ENCODE data around the gene HS6ST2. TPM values are rescaled to one million over a fixed set of nuclear protein-coding genes. Genes with fewer than 3 reads are reported as not detected.

HS6ST2 gene
- total RNA-seq, 1 donor from 2014 or later = not detected

DNA sequence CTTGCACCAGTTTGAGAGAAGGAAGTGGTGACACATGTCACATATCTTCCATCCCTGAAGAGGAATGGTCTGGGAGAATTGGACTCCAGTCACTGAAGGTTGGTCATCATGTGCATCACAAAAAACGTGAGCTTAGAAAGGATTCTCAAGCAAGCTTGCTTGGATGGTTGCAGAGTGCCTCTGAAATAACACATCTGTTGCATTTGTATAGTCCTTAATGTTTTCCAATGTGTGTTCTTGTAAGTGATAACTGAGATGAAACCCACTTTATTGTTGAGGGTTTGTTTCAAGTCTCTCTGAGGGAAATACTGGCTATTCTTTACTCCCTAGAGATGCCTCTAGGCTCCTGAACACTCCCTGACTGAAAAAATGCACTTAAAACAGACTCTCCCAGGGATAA is 285.1 kb downstream of the HS6ST2 start:
- H3K4me1 ChIP-seq = no peaks in the 10 kb centered on the region
- no peak for DNase-seq (ENCODE audit: low spot score in 2 of 2)
- TF ChIP-seq, protein P1, sequence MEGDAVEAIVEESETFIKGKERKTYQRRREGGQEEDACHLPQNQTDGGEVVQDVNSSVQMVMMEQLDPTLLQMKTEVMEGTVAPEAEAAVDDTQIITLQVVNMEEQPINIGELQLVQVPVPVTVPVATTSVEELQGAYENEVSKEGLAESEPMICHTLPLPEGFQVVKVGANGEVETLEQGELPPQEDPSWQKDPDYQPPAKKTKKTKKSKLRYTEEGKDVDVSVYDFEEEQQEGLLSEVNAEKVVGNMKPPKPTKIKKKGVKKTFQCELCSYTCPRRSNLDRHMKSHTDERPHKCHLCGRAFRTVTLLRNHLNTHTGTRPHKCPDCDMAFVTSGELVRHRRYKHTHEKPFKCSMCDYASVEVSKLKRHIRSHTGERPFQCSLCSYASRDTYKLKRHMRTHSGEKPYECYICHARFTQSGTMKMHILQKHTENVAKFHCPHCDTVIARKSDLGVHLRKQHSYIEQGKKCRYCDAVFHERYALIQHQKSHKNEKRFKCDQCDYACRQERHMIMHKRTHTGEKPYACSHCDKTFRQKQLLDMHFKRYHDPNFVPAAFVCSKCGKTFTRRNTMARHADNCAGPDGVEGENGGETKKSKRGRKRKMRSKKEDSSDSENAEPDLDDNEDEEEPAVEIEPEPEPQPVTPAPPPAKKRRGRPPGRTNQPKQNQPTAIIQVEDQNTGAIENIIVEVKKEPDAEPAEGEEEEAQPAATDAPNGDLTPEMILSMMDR (IDR thresholded peaks at IDR 0.05) = no peak
- no peak overlapping the region for H3K4me3 ChIP-seq
- H3K36me3 ChIP-seq = no peaks in the 10 kb centered on the region
- no peaks in the 10 kb centered on the region for H3K27me3 ChIP-seq
- H3K27ac ChIP-seq = no peak overlapping the region
- H3K9me3 ChIP-seq = no peaks in the 10 kb centered on the region
- intact Hi-C loops (cut with DNase I) = no loop called here

DNA sequence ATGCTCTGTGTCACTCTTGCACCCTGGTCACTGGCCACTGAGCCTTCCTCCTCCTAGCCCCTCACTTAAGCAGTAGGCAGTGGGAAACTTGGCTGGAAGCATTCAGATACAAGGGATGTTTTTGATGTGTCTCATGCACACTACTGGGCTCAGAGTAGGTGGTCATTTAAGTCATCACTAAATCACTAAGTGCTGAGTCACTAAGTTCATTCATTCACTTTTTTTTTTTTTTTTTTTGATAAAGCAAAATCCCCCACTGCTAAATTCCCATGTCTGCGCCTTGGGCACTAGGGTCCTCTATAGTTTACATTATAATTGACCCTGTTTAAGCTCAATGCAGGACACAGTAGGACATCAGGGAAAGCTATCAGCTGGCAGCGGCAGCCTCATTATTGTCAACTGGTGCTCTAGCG is 287.2 kb downstream of the HS6ST2 start:
- Histone ChIP-seq H3K4me1 (no peaks in the 10 kb centered on the region), H3K4me3 (no peak overlapping the region), H3K27ac (no peak overlapping the region), H3K36me3 (no peaks in the 10 kb centered on the region), H3K27me3 (no peaks in the 10 kb centered on the region), H3K9me3 (no peaks in the 10 kb centered on the region)
- intact Hi-C loops (cut with DNase I) = no loop called here
- TF ChIP-seq, protein P1 (IDR thresholded peaks at IDR 0.05) = no peak
- DNase-seq (ENCODE audit: low spot score in 2 of 2) = no peak

DNA sequence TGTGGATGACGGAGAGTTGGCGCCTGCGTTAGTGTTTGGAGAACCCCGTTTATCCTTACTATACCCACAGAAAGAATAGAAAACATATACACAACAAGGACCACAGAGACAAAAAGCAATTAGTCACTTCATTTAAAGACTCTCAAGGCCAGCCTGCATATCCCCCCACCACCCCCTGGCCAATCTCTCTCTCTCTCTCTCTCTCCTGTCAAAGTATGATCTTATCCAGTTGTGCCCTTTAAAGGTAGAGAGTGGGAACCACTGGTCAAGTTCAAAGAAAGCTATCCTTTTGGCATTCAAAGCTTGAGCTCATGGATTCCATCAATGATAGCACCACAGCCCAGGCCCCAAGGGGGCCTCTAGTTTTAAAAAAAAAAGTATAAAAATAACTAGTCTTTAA is 289.3 kb downstream of the HS6ST2 start:
- DNase-seq (ENCODE audit: low spot score in 2 of 2) = no peak
- Histone ChIP-seq H3K4me1 (no peaks in the 10 kb centered on the region), H3K36me3 (no peaks in the 10 kb centered on the region), H3K4me3 (no peak overlapping the region), H3K27me3 (no peaks in the 10 kb centered on the region), H3K9me3 (no peaks in the 10 kb centered on the region), H3K27ac (no peak overlapping the region)
- intact Hi-C loops (cut with DNase I) = no loop called here
- TF ChIP-seq, protein P1 (IDR thresholded peaks at IDR 0.05) = no peak

DNA sequence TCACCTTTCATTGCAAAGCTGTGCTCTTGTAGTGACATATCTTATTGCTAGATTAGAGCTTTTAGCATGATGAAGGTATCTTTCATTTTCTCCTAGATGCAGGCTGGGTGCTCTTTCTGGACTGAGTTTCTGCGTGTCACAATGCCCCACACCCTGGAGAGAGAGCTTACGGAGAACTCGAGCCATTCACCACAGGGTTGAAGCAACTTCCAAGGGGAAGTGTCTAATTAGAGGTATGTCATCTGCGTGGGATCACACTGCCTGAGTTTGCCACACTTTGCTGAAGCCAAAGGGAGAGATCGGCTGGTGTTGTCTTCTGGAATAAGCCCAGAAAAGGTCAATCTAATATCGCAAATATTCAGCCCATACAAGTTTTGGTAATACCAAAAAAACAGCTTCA is 290.3 kb downstream of the HS6ST2 start:
- Histone ChIP-seq H3K9me3 (no peaks in the 10 kb centered on the region), H3K27ac (no peak overlapping the region), H3K27me3 (no peaks in the 10 kb centered on the region), H3K4me1 (no peaks in the 10 kb centered on the region), H3K4me3 (no peak overlapping the region), H3K36me3 (no peaks in the 10 kb centered on the region)
- TF ChIP-seq, protein P1 (IDR thresholded peaks at IDR 0.05) = no peak
- no peak for DNase-seq (ENCODE audit: low spot score in 2 of 2)
- intact Hi-C loops (cut with DNase I) = no loop called here

DNA sequence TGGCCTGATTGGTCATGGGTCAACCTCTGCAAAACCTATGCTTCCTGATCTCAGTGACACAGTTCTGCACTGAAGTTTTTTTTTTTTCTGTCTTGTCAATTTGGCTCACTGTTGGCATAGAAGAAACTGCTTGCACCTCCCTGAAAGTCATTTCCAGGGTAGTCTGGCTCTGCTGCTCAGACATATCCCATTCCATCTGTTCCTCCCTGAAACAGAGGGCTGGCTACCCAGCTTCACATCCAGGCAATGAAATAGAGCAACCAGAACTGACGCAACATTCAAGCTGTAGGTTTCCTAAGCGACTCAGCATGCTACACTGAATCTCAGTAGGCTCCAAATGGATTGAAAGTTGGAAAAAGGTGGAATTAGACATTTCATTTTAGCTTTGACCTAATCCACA is 292.8 kb downstream of the HS6ST2 start:
- Histone ChIP-seq H3K4me3 (no peak overlapping the region), H3K36me3 (no peaks in the 10 kb centered on the region), H3K9me3 (no peaks in the 10 kb centered on the region), H3K27me3 (no peaks in the 10 kb centered on the region), H3K4me1 (no peaks in the 10 kb centered on the region), H3K27ac (no peak overlapping the region)
- TF ChIP-seq, protein P1 (IDR thresholded peaks at IDR 0.05) = no peak
- DNase-seq (ENCODE audit: low spot score in 2 of 2) = no peak
- intact Hi-C loops (cut with DNase I) = no loop called here

DNA sequence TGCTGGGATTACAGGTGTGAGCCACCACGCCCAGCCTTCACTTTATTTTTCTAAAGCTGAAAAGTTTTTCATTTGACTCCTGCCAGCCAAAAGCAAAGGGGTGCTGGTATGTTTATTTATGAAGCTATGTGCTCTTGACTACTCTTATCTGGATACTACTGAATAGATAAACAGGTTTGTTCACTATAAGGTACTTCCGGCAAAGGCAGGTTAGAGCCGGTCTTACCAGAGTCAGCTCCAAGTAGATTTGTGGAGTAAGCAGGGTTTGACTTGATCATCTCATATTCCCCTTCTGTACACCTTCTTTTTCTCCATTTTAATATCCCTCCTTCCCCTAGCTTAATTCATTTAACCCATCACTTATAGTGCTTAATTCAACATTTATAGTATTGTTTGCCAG is 294.2 kb downstream of the HS6ST2 start:
- Histone ChIP-seq H3K27ac (no peak overlapping the region), H3K27me3 (no peaks in the 10 kb centered on the region), H3K4me3 (no peak overlapping the region), H3K36me3 (no peaks in the 10 kb centered on the region), H3K4me1 (no peaks in the 10 kb centered on the region), H3K9me3 (no peaks in the 10 kb centered on the region)
- TF ChIP-seq, protein P1 (IDR thresholded peaks at IDR 0.05) = no peak
- DNase-seq (ENCODE audit: low spot score in 2 of 2) = no peak
- intact Hi-C loops (cut with DNase I) = no loop called here

Data from ascending aorta (tissue), 2 donors.